Brain microvascular endothelial cell (primary cell): ENCODE measurements around the gene KLHL13.
"Not testable (repeated sequence)": the region's sequence is repeated elsewhere in the genome, so short reads cannot be mapped to it uniquely, and the experiment has no call there.

Experiments
- DNase-seq: peaks from one replicate; pipeline ENCODE4 v3.0.0-alpha.2; 2020
- H3K27ac ChIP-seq: fragments of 250-450 bp; sonication (Bioruptor Pico); 2 replicates; pipeline ENCODE4 v1.5.1; 2020; ENCODE audit warnings: mild to moderate bottlenecking, moderate library complexity
- H3K27me3 ChIP-seq: fragments of 250-450 bp; sonication (Bioruptor Pico); replicated peaks from 2 replicates; pipeline ENCODE4 v1.5.1; 2020; ENCODE audit warnings: mild to moderate bottlenecking
- H3K36me3 ChIP-seq: fragments of 250-450 bp; sonication (Bioruptor Pico); replicated peaks from 2 replicates; pipeline ENCODE4 v1.5.1; 2020; ENCODE audit warnings: mild to moderate bottlenecking
- H3K4me3 ChIP-seq: 2 replicates; pipeline ENCODE4 v1.5.1; 2011; ENCODE audit warnings: low read depth, mild to moderate bottlenecking, control low read depth, low read length, moderate library complexity
- in situ Hi-C: cut with HindIII; loops from 2 replicates; pipeline ENCODE4 v1.10.0; 2017; ENCODE audit warnings: low sequenced_read_pairs, low pct_ligation_motif_present
- TF ChIP-seq, protein P1 (sequence below): IDR thresholded peaks from 2 replicates; pipeline ENCODE4 v1.5.1; 2011; ENCODE audit warnings: low read depth, mild to moderate bottlenecking, moderate library complexity, low read length, control low read depth, inconsistent platforms; ENCODE audit errors: missing control alignments

The KLHL13 gene

GRCh38 chrX:117936118-117936517, 180.5 kb downstream of the KLHL13 start:
- Histone ChIP-seq H3K4me3 (no peak overlapping the region), H3K36me3 (no peaks in the 10 kb centered on the region), H3K27ac (no peak overlapping the region), H3K27me3 (no peaks in the 10 kb centered on the region)
- TF ChIP-seq, protein P1, sequence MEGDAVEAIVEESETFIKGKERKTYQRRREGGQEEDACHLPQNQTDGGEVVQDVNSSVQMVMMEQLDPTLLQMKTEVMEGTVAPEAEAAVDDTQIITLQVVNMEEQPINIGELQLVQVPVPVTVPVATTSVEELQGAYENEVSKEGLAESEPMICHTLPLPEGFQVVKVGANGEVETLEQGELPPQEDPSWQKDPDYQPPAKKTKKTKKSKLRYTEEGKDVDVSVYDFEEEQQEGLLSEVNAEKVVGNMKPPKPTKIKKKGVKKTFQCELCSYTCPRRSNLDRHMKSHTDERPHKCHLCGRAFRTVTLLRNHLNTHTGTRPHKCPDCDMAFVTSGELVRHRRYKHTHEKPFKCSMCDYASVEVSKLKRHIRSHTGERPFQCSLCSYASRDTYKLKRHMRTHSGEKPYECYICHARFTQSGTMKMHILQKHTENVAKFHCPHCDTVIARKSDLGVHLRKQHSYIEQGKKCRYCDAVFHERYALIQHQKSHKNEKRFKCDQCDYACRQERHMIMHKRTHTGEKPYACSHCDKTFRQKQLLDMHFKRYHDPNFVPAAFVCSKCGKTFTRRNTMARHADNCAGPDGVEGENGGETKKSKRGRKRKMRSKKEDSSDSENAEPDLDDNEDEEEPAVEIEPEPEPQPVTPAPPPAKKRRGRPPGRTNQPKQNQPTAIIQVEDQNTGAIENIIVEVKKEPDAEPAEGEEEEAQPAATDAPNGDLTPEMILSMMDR: no peak
- in situ Hi-C loops: no loop called here
- no peak for DNase-seq

DNA sequence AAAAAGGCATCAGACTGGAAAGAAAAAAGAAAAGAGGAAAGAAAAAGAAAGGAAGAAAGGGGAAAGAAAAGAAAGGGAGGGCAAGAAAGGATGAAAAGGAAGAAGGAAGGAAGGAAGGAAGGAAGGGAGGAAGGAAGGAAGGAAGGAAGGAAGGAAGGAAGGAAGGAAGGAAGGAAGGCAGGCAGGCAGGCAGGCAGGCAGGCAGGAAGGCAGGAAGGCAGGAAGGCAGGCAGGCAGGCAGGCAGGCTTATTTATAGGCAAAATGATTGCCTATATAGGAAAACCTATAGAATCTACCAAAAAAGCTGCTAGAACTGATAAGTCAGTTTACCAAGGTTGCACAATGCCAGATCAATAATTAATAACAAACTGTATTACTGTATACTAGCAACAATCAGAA, 186.5 kb downstream of the KLHL13 start:
- in situ Hi-C loops, H3K27me3 ChIP-seq, H3K36me3 ChIP-seq, H3K4me3 ChIP-seq, H3K27ac ChIP-seq, DNase-seq: not testable (repeated sequence)

DNA sequence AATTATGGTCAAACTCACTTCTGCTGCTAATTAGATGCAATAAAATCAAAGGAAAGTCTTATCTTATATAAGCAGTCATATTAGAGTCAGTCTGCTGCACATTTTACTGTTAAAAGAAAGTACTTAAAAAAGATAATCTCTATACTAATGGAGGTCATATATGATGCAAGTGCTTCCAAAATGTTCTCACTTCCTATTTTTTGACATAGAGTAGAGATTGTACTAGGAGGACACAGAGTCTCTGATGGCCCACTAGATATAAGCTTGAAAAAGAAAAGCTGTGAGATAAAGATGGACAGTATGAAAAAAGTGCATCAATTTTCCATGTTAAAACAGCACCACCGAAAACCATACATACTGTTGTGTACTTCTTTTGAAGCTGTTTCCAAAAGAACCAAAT, 196.9 kb downstream of the KLHL13 start:
- Histone ChIP-seq H3K4me3 (no peak overlapping the region), H3K27me3 (no peaks in the 10 kb centered on the region), H3K27ac (no peak overlapping the region), H3K36me3 (no peaks in the 10 kb centered on the region)
- TF ChIP-seq, protein P1: no peak
- in situ Hi-C loops: no loop called here
- DNase-seq: no peak

DNA sequence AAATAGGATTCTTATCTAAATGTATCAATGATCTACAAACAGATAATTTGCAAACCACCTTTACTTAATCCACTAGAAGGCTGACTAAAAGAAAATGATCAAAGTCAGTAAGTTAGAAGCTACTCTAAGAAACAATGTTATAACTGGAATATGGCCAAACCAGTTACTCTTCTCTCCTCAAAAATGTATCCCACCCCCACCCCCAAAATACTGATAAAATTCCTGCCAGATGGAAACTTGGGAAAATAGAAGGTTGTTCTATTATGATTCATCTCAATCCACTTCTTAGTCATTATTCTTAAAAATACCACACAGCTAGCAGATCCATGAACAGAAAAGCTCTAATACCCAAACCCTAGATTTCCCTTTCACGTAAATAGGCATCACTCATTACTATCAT, 206.4 kb downstream of the KLHL13 start:
- in situ Hi-C loops: no loop called here
- TF ChIP-seq, protein P1: no peak
- no peaks in the 10 kb centered on the region for H3K27me3 ChIP-seq
- no peak overlapping the region for H3K27ac ChIP-seq
- DNase-seq: no peak
- no peak overlapping the region for H3K4me3 ChIP-seq
- no peaks in the 10 kb centered on the region for H3K36me3 ChIP-seq

GRCh38 chrX:117898226-117898625, 218.4 kb downstream of the KLHL13 start:
- in situ Hi-C loops: no loop called here
- no peaks in the 10 kb centered on the region for H3K36me3 ChIP-seq
- no peak for DNase-seq
- H3K4me3 ChIP-seq: no peak overlapping the region
- no peak overlapping the region for H3K27ac ChIP-seq
- TF ChIP-seq, protein P1: no peak
- H3K27me3 ChIP-seq: no peaks in the 10 kb centered on the region

DNA sequence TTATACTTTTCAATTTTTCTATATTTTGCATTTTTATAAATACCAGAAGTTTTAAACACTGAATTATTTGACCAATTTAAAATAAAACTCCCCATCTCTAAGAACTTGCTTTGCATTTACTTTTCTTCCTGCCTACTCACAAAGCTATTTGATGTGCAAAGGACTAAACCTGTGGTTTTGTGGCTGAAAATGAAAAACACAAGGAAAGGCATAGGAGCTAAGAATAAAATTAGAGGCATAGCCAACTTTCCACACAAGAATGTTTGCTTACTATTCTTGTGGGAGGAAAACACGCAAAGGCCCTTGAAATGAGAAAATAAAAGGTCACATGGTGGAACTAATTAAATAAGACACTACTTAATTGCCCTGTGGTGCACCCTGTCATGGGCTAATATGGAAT, 221.2 kb downstream of the KLHL13 start:
- Histone ChIP-seq H3K36me3 (no peaks in the 10 kb centered on the region), H3K4me3 (no peak overlapping the region), H3K27ac (no peak overlapping the region), H3K27me3 (no peaks in the 10 kb centered on the region)
- in situ Hi-C loops: no loop called here
- TF ChIP-seq, protein P1: no peak
- no peak for DNase-seq
